Ovary (tissue), 3 donors: ENCODE data around the gene MORN1.

Source experiments
- CTCF ChIP-seq, 3 donors: fragments of 450-650 bp in 2 of 3; fragments of 200-600 bp in 1 of 3; IDR thresholded peaks; one replicate each; pipeline versions ENCODE4 v1.5.1 to v1.8.0; 2016 to 2022; ENCODE audit warnings: antibody characterized with exemption in 3 of 3, mild to moderate bottlenecking in 1 of 3
- POLR2A ChIP-seq: fragments of 450-650 bp; IDR thresholded peaks from one replicate; pipeline ENCODE4 v1.6.1; 2017; ENCODE audit warnings: antibody characterized with exemption, mild to moderate bottlenecking, moderate library complexity
- donor health status: DM: no; HTN: no; CAD: no.

GRCh38 chr1:2427051-2427450 is 35.7 kb upstream of the MORN1 start:
- TF ChIP-seq CTCF (IDR thresholded peaks at IDR 0.05) (no peak), POLR2A (no peak)
